ENCODE results near the gene TBX2.

Gene TBX2

DNA sequence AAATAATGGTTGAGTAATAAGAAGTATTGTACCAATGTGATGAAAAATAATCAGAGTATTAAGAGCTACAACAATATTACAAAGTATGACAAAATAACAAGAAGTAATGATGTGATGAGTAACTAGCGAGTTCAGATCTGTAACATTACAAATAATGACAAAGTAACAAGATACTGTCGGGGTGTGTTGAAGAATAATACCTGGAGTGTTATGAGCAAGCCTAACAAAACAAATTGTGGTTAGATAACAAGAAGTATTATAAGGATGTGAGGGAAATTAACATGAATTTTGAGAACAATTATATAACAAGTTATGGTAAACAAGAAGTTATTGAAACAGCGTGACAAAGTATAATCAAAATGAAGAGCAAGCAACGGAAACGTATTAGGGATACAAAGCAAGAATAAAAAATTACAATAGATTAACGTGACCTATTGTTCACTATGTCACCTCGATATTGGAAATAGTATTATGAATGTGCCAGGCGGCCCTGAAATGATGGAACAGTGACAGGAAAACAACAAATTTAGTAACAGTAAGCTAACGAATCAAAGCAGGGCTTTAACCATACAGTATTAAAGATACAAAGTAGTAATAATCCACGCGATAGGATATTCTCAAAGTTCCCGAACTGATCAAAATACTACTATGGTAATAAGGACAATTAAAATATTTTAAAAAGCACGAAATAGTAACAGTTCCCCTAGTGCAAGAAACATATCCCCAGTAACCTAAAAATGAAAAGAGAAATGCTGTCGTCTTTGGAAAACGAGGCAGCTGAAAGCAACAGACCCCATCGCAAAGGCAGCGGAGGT lies 54.1 kb downstream of the TBX2 start:
- no peak for DNase-seq (ENCODE audit: low read depth)

DNA sequence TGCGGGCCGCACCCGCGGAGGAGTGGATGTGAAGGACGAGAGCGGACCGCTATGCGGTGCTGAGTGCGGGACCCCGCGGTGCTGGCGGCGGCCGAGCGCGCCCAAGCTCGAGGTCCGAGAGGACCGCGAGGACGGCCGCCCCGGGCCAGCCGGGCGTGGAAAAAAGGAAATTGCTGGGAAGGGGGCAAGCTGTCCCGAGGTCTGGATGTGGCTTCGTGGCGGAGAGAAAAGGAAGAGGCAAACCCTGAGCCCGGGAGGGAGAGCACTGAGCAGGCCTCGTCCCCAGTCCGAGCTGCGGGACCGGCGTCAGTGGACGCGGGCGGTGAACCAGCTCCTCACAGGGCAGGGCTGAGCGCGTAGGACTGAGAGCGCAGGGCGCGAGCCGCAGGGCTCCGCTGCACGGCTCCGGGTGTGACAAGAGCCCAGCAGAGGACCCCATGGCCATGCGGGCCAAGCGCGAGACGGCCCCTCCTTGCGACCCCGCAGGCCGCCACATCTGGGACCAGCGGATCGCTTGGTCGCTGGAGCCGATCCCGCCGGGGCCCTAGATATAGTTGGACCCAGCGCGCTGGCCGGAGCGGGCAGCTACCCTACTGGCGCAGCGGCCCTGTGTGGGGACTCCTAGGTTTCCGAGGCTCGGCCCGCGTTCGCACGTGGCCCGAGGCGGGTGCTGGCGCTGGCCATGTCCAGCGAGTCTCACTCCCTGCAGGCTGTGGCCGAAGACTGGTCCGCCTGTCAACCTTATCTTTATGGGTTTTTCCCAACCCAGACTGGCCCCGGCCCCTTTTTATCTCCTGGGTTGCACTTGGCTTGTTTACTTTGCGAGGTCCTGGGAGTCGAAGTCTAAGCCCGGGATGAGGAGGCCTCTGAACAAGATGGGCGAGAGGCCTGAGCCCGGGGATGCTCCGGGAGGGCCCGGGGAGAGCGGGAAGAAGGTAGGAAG lies 55.0 kb downstream of the TBX2 start:
- no peak for DNase-seq (ENCODE audit: low read depth)

DNA sequence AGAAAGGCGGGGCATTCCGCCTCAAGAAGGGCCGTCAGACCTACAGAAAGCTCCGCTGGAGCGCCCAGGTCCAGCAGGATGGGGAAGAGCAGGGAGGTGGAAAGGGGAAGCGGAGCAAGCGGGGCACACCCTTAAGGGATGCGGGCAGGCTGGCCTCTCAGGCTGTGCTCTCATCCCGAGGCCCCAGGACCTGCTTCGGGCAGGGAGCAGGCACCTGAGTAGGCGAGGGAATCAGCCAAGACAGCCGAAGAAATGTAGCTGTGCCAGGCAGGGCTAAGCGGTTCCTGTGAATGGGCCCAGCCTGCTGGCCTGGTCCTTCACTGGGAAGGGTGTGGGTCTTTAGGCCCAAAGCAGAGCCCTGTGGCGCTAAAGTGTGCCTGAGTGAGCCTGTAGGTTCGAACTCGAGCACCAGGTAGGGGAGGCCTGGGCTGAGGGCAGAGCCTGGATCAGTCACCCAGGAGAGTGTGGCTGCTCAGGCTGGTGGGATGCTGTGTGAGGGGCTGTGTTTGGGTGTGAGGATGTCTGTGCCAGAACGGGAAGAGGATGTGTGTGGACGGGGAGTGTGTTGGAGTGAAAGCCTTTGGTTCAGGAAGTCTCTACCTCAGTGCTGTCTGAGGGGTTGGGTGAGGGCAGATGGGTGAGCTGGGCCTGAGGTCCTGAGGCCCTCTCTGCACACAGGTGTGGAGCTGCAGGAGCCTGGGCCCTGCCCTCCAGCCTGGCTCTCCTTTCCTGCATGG lies 55.8 kb downstream of the TBX2 start:
- no peak for DNase-seq (ENCODE audit: low read depth)

DNA sequence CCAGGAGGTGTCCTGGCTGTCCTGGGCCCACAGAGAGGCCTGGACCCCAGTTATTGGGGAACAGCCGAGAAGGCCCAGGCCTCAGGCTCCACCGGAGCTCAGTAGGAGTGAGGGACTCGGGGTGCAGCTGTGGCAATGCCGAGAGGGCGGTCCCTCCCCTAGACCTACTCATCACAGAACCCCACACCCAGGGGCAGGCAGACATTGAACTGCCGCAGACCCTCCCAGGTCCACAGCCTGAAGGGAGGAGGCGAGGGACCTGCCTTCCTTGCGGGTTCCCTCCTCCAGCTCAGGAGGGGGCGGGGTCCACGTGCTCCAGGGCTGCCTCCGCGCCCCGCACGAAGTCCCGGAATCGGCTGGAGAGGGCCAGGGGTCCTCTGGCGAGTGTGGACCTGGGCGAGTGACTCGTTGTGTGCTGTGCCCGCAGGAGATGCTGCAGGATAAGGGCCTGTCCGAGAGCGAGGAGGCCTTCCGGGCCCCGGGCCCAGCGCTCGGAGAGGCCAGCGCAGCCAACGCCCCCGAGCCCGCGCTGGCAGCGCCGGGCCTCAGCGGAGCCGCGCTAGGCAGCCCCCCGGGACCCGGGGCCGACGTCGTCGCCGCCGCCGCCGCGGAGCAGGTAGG lies 56.5 kb downstream of the TBX2 start:
- DNase-seq (ENCODE audit: low read depth), result no peak

DNA sequence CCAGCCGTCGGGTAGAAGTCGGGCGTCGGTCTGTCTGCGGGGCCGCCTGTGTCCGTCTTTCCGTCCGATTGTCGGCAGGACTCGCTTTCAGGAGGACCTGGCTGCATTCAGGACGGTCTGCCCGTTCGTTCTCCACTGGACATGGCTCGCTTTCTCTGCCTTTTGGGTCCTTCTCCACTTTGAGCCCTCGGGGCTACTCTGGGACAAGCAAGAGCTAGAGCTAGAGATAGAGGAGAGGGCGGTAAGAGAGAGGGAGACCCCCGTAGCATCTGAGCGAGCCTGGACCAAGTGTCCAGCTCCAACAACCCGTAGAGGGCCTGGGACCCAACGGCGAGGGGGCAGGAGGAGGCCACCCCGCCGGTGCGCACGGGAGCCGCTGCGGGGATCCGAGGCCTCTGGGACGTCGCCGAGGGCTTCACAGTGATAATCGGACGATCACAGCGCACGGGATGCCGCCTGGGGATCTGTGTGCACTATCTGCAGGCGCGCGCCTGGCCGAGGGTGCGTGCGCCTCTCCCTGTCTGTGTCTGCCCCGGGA lies 57.1 kb downstream of the TBX2 start:
- no peak for DNase-seq (ENCODE audit: low read depth)

DNA sequence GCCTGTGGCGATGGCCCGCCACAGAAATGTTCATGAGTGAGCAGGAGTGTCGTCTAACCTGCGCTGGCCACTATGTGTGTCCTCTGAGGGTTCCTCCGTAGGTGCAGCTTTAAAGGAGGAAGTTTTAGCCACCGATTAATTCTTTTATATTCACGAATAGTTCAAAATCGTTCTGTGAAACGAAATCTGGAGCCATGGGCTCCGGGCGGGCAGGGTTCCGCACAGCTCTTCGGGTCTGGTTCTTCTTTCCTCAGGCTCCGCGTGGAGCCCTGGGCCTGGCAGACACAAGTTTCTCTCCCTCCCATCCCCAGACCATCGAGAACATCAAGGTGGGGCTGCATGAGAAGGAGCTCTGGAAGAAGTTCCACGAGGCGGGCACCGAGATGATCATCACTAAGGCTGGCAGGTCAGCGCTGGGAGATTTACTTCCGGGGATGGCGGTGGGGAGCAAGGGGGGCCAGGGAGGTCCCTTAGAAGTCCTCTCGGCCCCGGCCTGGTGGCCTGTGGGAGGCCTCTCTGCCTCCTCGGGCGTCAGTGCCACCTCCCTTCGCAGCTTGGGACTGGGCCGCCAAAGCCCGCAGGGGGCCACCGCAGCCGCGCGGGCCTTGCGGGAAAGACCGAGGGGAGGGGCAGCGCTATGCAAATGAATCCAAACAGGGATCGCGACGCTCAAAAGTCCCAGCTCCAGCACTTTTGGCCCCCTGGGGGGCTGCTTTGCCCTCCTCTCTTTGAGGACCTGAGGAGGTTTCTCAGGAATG lies 57.8 kb downstream of the TBX2 start:
- DNase-seq (ENCODE audit: low read depth), result no peak

DNA sequence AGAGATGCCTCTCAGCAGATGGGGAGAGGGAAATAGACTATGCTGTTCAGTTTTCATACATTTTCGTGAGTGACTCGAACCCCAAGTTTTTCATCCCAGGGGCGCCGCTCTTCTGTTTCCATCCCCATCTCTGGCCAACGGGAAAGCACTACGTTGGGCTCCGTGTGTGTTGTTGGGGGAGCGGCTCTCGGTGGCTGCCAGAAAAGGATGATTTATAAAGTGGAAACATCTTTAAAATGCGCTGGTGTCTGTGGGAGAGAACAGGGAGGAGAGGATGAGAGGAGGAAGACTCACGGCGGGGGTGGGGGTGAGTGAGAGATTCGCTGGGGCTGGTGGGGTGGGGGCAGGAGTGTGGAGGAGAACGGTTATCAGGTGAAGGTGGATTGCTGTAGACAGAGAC lies 58.4 kb downstream of the TBX2 start:
- no peak for DNase-seq (ENCODE audit: low read depth)

DNA sequence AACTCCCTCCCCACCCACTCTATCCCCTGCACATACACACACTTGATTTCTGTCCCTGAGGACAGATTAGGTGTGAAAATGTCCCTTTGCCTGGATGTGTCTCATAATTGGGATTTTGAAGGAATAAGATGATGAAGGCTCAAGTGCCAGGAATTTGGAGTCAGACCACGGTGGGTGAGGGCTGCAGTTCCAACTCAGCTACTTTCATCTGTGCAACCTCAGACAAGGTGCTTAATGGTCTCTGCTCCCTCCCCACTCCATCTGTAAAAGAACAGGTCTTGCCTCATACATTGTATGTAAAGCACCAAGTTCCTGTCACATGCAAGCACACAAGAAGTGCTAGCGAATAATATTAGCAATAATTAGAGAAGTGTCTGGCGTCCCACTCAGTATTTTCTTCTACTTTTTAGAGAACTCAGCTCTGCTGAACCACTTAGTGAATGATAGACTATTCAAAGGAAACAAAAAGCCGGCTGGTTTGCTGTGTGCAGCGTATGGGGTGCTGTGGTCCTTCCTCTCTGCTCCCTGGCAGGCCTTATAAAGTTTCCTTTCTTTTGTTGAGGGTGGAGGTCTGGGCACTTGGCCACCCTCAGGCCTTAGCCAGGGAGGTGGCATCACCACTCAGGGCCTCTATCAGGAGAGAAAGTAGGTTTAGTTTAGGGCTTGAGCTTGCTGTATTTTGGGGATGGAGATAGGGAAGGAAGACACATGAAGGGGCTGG lies 58.9 kb downstream of the TBX2 start:
- no peak for DNase-seq (ENCODE audit: low read depth)
